GM12891 (cell line): ENCODE measurements around the gene DCTN2.
"Not testable (repeated sequence)": the region's sequence is repeated elsewhere in the genome, so short reads cannot be mapped to it uniquely, and the experiment has no call there.

Experiments used
- DNase-seq: peaks from one replicate; pipeline ENCODE4 v3.0.0; 2011; ENCODE audit warnings: low spot score; ENCODE audit not compliant: insufficient read length
- FAIRE-seq: peaks from 2 replicates; lab custom pipeline; 2011; peaks lifted over from hg19 to GRCh38; lab: Jason Lieb, UNC
- PAX5 ChIP-seq: IDR thresholded peaks from 2 replicates; pipeline ENCODE4 v1.6.1; 2011; ENCODE audit warnings: low read length, moderate library complexity, mild to moderate bottlenecking; ENCODE audit not compliant: insufficient read depth, severe bottlenecking
- POLR2A ChIP-seq: IDR thresholded peaks from 2 replicates; pipeline ENCODE4 v1.6.1; 2011; ENCODE audit warnings: low read depth, low read length, control low read depth
- POLR2AphosphoS5 ChIP-seq: IDR thresholded peaks from 2 replicates; pipeline ENCODE4 v1.6.1; 2011; ENCODE audit warnings: low read depth, low read length, control low read depth
- POU2F2 ChIP-seq: IDR thresholded peaks from 2 replicates; pipeline ENCODE4 v1.6.1; 2011; ENCODE audit warnings: low read depth, mild to moderate bottlenecking, control low read depth, low read length, moderate library complexity
- SPI1 ChIP-seq: IDR thresholded peaks from 2 replicates; pipeline ENCODE4 v1.6.1; 2011; ENCODE audit warnings: low read depth, low read length, control low read depth
- TAF1 ChIP-seq: IDR thresholded peaks from 2 replicates; pipeline ENCODE4 v1.6.1; 2011; ENCODE audit warnings: low read depth, low read length, control low read depth

DCTN2 gene

DNA sequence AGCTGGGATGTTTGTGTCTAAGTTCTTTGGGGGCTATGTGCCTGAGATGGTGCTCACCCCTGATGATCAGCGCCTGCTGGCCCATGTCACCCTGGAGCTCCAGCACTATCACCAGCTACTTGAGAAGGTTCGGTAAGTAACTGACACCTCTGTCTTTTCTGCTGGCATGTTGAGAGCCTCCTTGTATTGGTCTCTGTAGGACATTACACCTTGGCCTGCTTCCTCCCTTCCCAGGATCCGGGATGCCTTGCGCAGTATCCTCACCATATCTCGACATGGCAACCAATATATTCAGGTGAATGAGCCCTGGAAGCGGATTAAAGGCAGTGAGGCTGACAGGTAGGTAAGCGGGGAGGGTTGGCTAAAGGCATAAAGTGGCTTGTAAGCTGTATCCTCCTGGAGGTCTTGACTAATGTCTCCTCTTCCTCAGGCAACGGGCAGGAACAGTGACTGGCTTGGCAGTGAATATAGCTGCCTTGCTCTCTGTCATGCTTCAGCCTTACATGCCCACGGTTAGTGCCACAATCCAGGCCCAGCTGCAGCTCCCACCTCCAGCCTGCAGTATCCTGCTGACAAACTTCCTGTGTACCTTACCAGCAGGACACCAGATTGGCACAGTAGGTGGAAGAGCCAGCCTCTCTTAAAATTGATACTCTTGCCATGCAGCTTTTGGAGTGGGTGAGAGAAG lies 32.1 kb downstream of the DCTN2 start:
- FAIRE-seq (no peak), DNase-seq (no peak)
- TF ChIP-seq POLR2AphosphoS5 (peak; percentile 52; the same call in 1 of the 2 replicates), POLR2A (no peak; the same call in 1 of the 2 replicates)

DNA sequence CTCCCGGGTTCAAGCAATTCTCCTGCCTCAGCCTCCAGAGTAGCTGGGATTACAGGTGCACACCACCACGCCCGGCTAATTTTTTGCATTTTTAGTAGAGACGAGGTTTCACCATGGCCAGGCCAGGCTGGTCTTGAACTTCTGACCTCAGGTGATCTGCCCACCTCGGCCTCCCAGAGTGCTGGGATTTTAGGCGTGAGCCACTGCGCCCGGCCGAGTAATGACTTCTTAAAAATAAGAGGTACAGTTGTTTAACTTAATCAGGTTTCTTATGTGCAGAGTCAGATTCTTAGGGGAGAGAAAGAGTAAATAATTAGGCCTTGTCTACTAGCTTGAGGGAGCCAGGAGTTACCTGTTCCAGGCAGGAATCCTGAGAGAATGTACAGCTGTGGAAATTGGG lies 32.7 kb downstream of the DCTN2 start:
- not testable (repeated sequence) for DNase-seq, FAIRE-seq

DNA sequence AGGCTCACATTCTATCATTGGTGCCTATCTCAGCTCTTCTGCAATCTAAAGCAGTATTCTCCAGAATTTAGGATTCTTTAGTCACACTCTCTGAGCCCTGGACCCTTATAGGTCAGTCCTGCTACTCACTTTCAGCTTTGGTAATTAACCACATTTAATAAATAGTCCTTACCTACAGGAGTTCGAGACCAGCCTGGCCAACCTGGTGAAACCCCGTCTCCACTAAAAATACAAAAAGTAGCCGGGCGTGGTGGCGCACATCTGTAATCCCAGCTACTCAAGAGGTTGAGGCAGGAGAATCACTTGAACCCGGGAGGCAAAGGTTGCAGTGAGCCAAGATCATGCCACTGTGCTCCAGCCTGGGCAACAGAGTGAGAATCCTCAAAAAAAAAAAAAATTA lies 33.3 kb downstream of the DCTN2 start:
- not testable (repeated sequence) for DNase-seq, FAIRE-seq

DNA sequence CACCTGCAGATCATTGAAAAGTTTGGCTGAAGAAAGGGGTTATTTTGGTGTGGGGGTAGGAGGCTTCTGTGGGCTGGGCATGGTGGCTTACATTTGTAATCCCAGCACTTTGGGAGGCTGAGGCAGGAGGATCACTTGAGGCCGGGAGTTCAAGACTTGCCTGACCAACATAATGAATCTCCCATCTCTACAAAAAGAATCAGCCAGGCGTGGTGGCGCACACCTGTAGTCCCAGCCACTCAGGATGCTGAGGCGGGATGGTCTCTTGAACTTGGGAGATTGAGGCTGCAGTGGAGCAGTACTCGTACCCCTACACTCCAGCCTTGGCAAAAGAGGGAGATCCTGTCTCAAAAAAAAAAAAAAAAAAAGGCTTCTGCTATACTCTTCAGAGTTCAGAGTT lies 33.7 kb downstream of the DCTN2 start:
- no peak for TF ChIP-seq TAF1
- no peak for TF ChIP-seq PAX5
- no peak for TF ChIP-seq SPI1
- no peak for TF ChIP-seq POU2F2
- TF ChIP-seq POLR2A, result no peak
- no peak for TF ChIP-seq POLR2AphosphoS5
- DNase-seq (no peak), FAIRE-seq (no peak)

DNA sequence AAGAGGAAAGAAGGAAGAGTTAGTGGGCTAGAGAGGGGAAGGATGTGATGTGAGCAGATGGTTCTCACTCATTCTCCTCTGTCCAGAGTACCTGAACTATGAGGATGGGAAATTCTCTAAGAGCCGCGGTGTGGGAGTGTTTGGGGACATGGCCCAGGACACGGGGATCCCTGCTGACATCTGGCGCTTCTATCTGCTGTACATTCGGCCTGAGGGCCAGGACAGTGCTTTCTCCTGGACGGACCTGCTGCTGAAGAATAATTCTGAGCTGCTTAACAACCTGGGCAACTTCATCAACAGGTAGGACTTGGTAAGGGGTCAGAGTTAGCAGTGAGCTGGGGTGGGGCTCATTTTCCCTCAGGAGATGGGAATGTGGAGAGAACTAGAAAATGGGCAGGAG lies 34.3 kb downstream of the DCTN2 start:
- TF ChIP-seq POU2F2 (no peak), POLR2AphosphoS5 (peak; percentile 22; the same call in 1 of the 2 replicates), TAF1 (no peak), POLR2A (no peak)
- FAIRE-seq, result no peak
- no peak for DNase-seq

DNA sequence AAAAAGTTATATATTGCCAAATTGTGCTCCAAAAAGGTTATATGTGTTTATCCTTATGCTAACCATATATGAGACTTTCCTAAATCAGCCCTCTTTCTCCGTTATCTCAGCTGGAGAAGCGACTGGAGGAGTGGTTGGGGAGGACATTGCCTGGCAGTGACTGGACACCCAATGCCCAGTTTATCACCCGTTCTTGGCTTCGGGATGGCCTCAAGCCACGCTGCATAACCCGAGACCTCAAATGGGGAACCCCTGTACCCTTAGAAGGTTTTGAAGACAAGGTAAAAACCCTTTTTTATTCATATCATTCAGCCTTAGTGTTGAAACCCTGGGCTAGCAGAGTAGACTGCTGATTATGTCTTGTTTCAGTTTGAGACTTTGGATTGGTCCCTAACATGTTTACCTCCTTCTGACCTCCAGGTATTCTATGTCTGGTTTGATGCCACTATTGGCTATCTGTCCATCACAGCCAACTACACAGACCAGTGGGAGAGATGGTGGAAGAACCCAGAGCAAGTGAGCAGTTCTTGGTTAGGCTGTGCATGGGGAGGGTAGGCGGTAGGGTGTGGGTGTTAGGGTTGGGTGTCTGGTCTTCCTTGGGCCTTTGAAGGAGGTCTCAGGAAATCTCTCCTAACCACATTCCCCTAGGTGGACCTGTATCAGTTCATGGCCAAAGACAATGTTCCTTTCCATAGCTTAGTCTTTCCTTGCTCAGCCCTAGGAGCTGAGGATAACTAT lies 35.2 kb downstream of the DCTN2 start:
- FAIRE-seq (no peak), DNase-seq (no peak)
- no peak for TF ChIP-seq POLR2AphosphoS5
- no peak for TF ChIP-seq TAF1
- no peak for TF ChIP-seq POU2F2
- TF ChIP-seq PAX5, result no peak
- TF ChIP-seq SPI1, result no peak

DNA sequence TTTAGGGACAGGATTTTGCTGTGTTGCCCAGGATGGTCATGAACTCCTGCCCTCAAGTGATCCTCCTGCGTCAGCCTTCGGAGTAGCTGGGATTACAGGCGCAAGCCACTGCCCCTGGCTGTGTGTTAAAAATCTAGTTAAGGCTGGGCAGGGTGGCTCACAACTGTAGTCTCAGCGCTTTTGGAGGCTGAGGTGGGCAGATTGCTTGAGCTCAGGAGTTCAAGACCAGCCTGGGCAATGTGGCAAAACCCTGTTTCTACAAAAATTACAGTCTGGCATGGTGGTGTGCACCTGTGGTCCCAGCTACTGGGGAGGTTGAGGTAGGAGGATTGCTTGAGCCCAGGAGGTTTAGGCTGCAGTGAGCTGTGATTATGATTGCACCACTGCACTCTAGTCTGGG lies 35.8 kb downstream of the DCTN2 start:
- DNase-seq (no peak), FAIRE-seq (no peak)
- TF ChIP-seq POU2F2, result no peak

DNA sequence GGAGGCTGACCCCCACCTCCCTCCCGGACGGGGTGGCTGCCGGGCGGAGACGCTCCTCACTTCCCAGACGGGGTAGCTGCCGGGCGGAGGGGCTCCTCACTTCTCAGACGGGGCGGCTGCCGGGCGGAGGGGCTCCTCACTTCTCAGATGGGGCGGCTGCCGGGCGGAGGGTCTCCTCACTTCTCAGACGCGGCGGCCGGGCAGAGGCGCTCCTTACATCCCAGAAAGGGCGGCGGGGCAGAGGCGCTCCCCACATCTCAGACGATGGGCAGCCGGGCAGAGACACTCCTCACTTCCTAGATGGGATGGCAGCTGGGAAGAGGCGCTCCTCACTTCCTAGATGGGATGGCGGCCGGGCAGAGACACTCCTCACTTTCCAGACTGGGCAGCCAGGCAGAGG lies 39.2 kb downstream of the DCTN2 start:
- FAIRE-seq, DNase-seq: not testable (repeated sequence)

DNA sequence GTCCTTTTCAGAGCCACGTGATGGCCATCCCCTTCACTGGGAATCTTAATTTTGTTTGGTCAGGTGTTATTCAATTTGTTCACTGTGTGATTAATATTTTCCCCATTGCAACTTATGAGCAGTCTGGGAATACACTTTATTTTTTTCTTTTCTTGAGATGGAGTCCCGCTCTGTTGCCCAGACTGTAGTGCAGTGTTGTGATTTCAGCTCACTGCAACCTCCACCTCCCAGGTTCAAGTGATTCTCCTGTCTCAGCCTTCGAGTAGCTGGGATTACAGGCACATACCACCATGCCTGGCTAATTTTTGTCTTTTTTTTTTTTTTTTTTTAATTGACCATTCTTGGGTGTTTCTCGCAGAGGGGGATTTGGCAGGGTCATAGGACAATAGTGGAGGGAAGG lies 40.5 kb downstream of the DCTN2 start:
- DNase-seq, FAIRE-seq: not testable (repeated sequence)

DNA sequence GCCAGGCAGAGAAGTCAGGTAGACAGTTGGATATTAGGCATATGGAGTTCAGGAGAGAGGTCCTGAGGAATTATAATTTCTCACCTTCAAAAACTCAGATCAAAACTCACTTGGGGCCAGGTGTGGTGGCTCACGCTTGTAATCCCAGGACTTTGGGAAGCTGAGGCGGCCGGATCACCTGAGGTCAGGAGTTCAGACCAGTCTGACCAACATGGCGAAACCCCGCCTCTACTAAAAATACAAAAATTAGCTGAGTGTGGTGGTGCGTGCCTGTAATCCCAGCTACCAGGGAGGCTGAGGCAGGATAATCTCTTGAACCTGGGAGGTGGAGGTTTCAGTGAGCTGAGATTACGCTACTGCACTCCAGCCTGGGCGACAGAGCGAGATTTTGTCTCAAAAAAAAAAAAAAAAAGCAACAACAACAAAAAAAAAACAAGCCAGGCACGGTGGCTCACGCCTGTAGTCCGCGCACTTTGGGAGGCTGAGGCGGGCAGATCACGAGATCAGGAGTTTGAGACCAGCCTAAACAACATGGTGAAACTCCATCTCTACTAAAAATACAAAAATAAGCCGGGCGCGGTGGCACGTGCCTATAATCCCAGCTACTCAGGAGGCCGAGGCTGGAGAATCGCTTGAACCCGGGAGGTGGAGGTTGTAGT lies 44.6 kb downstream of the DCTN2 start:
- DNase-seq, FAIRE-seq: not testable (repeated sequence)

DNA sequence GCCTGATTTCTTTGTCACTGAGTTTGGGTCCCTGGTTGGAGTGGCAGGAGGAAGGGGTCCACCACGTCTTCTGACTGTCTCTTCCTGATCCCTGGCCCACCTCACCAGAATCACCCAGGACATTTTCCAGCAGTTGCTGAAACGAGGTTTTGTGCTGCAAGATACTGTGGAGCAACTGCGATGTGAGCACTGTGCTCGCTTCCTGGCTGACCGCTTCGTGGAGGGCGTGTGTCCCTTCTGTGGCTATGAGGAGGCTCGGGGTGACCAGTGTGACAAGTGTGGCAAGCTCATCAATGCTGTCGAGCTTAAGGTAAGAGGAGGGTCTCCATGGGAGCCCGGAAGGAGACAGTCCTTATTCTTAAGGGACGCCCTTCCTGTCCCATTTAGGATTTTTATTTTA lies 46.8 kb downstream of the DCTN2 start:
- FAIRE-seq (peak; percentile 5), DNase-seq (no peak)
- TF ChIP-seq SPI1 (no peak), TAF1 (no peak), POU2F2 (no peak), POLR2AphosphoS5 (no peak), PAX5 (no peak), POLR2A (no peak)

DNA sequence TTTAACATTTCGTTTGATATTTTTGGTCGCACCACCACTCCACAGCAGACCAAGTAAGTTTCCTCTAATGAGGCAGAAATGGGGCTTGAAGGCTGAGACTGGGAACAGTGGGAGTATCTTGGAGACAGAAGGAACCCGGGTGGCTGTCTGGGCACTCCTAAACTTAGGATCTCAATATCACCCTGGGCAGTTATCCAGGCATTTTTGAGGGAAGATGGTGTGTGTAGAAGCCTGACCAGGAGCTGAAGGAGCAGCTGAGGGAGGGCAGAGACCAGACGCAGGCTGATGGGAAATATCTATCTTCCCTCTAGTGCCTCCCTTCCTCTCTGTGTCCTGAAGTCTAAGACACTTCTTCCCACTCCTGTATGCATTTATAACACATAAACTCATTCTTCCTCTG lies 48.4 kb downstream of the DCTN2 start:
- no peak for FAIRE-seq
- TF ChIP-seq SPI1, result no peak
- no peak for TF ChIP-seq TAF1
- TF ChIP-seq PAX5, result no peak
- no peak for TF ChIP-seq POU2F2
- no peak for TF ChIP-seq POLR2A
- no peak for TF ChIP-seq POLR2AphosphoS5

More for the DNA sequence above, 48.4 kb downstream of the DCTN2 start:
- no peak for DNase-seq
